Osteoblast (primary cell): Measurements from ENCODE around the gene TOP3A. TPM values are rescaled to one million over a fixed set of nuclear protein-coding genes. Genes with fewer than 3 reads are reported as not detected.

Experiments used
- DNase-seq: peaks from one replicate; pipeline ENCODE4 v3.0.0; 2011; ENCODE audit warnings: low spot score, mixed read lengths; ENCODE audit not compliant: insufficient read length; ENCODE audit errors: missing footprints
- H2AFZ ChIP-seq: 2 replicates; pipeline ENCODE4 v1.6.0; 2011; ENCODE audit warnings: mild to moderate bottlenecking, low read length
- H3K27ac ChIP-seq: 2 replicates; pipeline ENCODE4 v1.5.1; 2011; ENCODE audit warnings: mild to moderate bottlenecking, low read depth, low read length, moderate library complexity
- H3K27me3 ChIP-seq: 2 replicates; pipeline ENCODE4 v1.6.0; 2012; ENCODE audit warnings: mild to moderate bottlenecking, control low read depth, inconsistent platforms, low read length, moderate library complexity; ENCODE audit not compliant: insufficient read depth
- H3K36me3 ChIP-seq: 2 replicates; pipeline ENCODE4 v1.5.1; 2011; ENCODE audit warnings: mild to moderate bottlenecking, low read length, control low read depth, moderate library complexity; ENCODE audit not compliant: insufficient read depth
- H3K4me1 ChIP-seq: 2 replicates; pipeline ENCODE4 v1.5.1; 2011; ENCODE audit warnings: mild to moderate bottlenecking, low read length, control low read depth, moderate library complexity; ENCODE audit not compliant: insufficient read depth
- H3K4me2 ChIP-seq: 2 replicates; pipeline ENCODE4 v1.6.0; 2011; ENCODE audit warnings: mild to moderate bottlenecking, low read length; ENCODE audit not compliant: insufficient read depth
- H3K4me3 ChIP-seq: fragments of 200-600 bp; sonication (generic); 3 replicates; pipeline ENCODE4 v1.5.1; 2012; ENCODE audit warnings: mild to moderate bottlenecking, low read length, inconsistent platforms; ENCODE audit not compliant: insufficient read depth
- H3K79me2 ChIP-seq: 2 replicates; pipeline ENCODE4 v1.6.0; 2012; ENCODE audit warnings: mild to moderate bottlenecking, low read length, control low read depth, inconsistent platforms; ENCODE audit not compliant: insufficient read depth
- H3K9me3 ChIP-seq: 2 replicates; pipeline ENCODE4 v1.5.1; 2011; ENCODE audit warnings: low read depth, low read length, control low read depth
- H4K20me1 ChIP-seq: 2 replicates; pipeline ENCODE4 v1.6.0; 2012; ENCODE audit warnings: mild to moderate bottlenecking, low read length, control low read depth; ENCODE audit not compliant: insufficient read depth
- CTCF ChIP-seq: IDR thresholded peaks from 2 replicates; pipeline ENCODE4 v1.5.1; 2011; ENCODE audit warnings: mild to moderate bottlenecking, low read depth, low read length, moderate library complexity; ENCODE audit errors: extremely low read depth
- total RNA-seq: library from RNA; depleted of rRNA; stranded (reverse); fragments of >200 nt; gene quantifications from 2 replicates; pipeline ENCODE4 v1.2.3, GENCODE V29; 2012

TOP3A gene
- total RNA-seq, 1 donor, result 36.2 TPM

GRCh38 chr17:18236494-18236893, 78.3 kb downstream of the TOP3A start:
- Histone ChIP-seq H3K4me1 (peaks cover 12% of the 10 kb centered on the region), H3K9me3 (no peaks in the 10 kb centered on the region), H3K79me2 (peaks cover 23% of the 10 kb centered on the region), H3K36me3 (peaks cover 50% of the 10 kb centered on the region), H4K20me1 (peaks cover 12% of the 10 kb centered on the region), H3K27ac (no peak overlapping the region), H2AFZ (no peak overlapping the region), H3K4me2 (no peak overlapping the region), H3K27me3 (no peaks in the 10 kb centered on the region), H3K4me3 (no peak overlapping the region)
- no peak for TF ChIP-seq CTCF
- no peak for DNase-seq

- Histone ChIP-seq H3K27ac (peak overlapping the region; percentile 87), H4K20me1 (peaks cover 19% of the 10 kb centered on the region), H2AFZ (peak overlapping the region; percentile 57), H3K9me3 (no peaks in the 10 kb centered on the region), H3K36me3 (peaks cover 43% of the 10 kb centered on the region), H3K4me3 (no peak overlapping the region), H3K4me2 (peak overlapping the region; percentile 10), H3K79me2 (peaks cover 30% of the 10 kb centered on the region), H3K4me1 (peaks cover 12% of the 10 kb centered on the region), H3K27me3 (no peaks in the 10 kb centered on the region)
- DNase-seq, result peak; percentile 99
- TF ChIP-seq CTCF, result no peak
Measured at GRCh38 chr17:18235743-18236256, 79.0 kb downstream of the TOP3A start.

- peaks cover 39% of the 10 kb centered on the region for H3K79me2 ChIP-seq
- DNase-seq, result peak; percentile 88
- no peaks in the 10 kb centered on the region for H3K27me3 ChIP-seq
- no peak overlapping the region for H2AFZ ChIP-seq
- no peak overlapping the region for H3K4me3 ChIP-seq
- TF ChIP-seq CTCF, result no peak
- peak overlapping the region; percentile 87 for H3K27ac ChIP-seq
- H4K20me1 ChIP-seq, result peaks cover 27% of the 10 kb centered on the region
- peaks cover 41% of the 10 kb centered on the region for H3K36me3 ChIP-seq
- no peak overlapping the region for H3K4me2 ChIP-seq
- H3K9me3 ChIP-seq, result no peaks in the 10 kb centered on the region
- H3K4me1 ChIP-seq, result peaks cover 12% of the 10 kb centered on the region
Measured at GRCh38 chr17:18234853-18235380, 79.9 kb downstream of the TOP3A start.

- H3K27ac ChIP-seq, result no peak overlapping the region
- DNase-seq, result peak; percentile 62
- peaks cover 12% of the 10 kb centered on the region for H3K4me1 ChIP-seq
- peaks cover 35% of the 10 kb centered on the region for H4K20me1 ChIP-seq
- no peak overlapping the region for H3K4me3 ChIP-seq
- no peak for TF ChIP-seq CTCF
- H2AFZ ChIP-seq, result no peak overlapping the region
- H3K4me2 ChIP-seq, result no peak overlapping the region
- no peaks in the 10 kb centered on the region for H3K27me3 ChIP-seq
- H3K79me2 ChIP-seq, result peaks cover 48% of the 10 kb centered on the region
- H3K9me3 ChIP-seq, result no peaks in the 10 kb centered on the region
- H3K36me3 ChIP-seq, result peaks cover 37% of the 10 kb centered on the region
Measured at GRCh38 chr17:18233803-18234518, 80.8 kb downstream of the TOP3A start.
